ENCODE measurements around the gene ATP6AP2.
"Not testable (repeated sequence)": the region's sequence is repeated elsewhere in the genome, so short reads cannot be mapped to it uniquely, and the experiment has no call there.

The ATP6AP2 gene

GRCh38 chrX:40576291-40576690 lies 4.5 kb upstream of the ATP6AP2 start:
- DNase-seq (ENCODE audit: low read depth), result no peak

GRCh38 chrX:40578039-40578695 lies 2.6 kb upstream of the ATP6AP2 start:
- no peak for DNase-seq (ENCODE audit: low read depth)

- DNase-seq (ENCODE audit: low read depth), result no peak
Observed at GRCh38 chrX:40579141-40579540, 1.6 kb upstream of the ATP6AP2 start.

GRCh38 chrX:40579900-40580536 lies 752 bp upstream of the ATP6AP2 start:
- DNase-seq (ENCODE audit: low read depth), result no peak

- no peak for DNase-seq (ENCODE audit: low read depth)
Observed at GRCh38 chrX:40581336-40581920, 658 bp downstream of the ATP6AP2 start.

- not testable (repeated sequence) for DNase-seq (ENCODE audit: low read depth)
Observed at GRCh38 chrX:40582178-40582577, 1.4 kb downstream of the ATP6AP2 start.

- DNase-seq (ENCODE audit: low read depth), result no peak
Observed at GRCh38 chrX:40582811-40583210, 2.0 kb downstream of the ATP6AP2 start.

- DNase-seq (ENCODE audit: low read depth), result not testable (repeated sequence)
Observed at GRCh38 chrX:40587623-40588022, 6.9 kb downstream of the ATP6AP2 start.

GRCh38 chrX:40589616-40590321 lies 9.0 kb downstream of the ATP6AP2 start:
- DNase-seq (ENCODE audit: low read depth), result not testable (repeated sequence)

- DNase-seq (ENCODE audit: low read depth), result no peak
Observed at GRCh38 chrX:40603446-40603845, 22.7 kb downstream of the ATP6AP2 start.

GRCh38 chrX:40607381-40607780 lies 26.6 kb downstream of the ATP6AP2 start:
- no peak for DNase-seq (ENCODE audit: low read depth)

- no peak for DNase-seq (ENCODE audit: low read depth)
Observed at GRCh38 chrX:40612511-40612910, 31.7 kb downstream of the ATP6AP2 start.

- DNase-seq (ENCODE audit: low read depth), result no peak
Observed at GRCh38 chrX:40615976-40616375, 35.2 kb downstream of the ATP6AP2 start.

GRCh38 chrX:40617566-40617965 lies 36.8 kb downstream of the ATP6AP2 start:
- DNase-seq (ENCODE audit: low read depth), result no peak

GRCh38 chrX:40622479-40623138 lies 41.8 kb downstream of the ATP6AP2 start:
- DNase-seq (ENCODE audit: low read depth), result no peak

GRCh38 chrX:40623139-40623536 lies 42.4 kb downstream of the ATP6AP2 start, which contains the start of gene MPC1L:
Gene MPC1L (plus strand): TSS chrX:40623428. CDS start chrX:40623566, 138 bp downstream.
- no peak for DNase-seq (ENCODE audit: low read depth)

- no peak for DNase-seq (ENCODE audit: low read depth)
Observed at GRCh38 chrX:40623665-40624064, 42.9 kb downstream of the ATP6AP2 start.

- no peak for DNase-seq (ENCODE audit: low read depth)
Observed at GRCh38 chrX:40625294-40625693, 44.5 kb downstream of the ATP6AP2 start.

- no peak for DNase-seq (ENCODE audit: low read depth)
Observed at GRCh38 chrX:40628506-40628905, 47.7 kb downstream of the ATP6AP2 start.

- DNase-seq (ENCODE audit: low read depth), result no peak
Observed at GRCh38 chrX:40632199-40632598, 51.4 kb downstream of the ATP6AP2 start.

- no peak for DNase-seq (ENCODE audit: low read depth)
Observed at GRCh38 chrX:40637687-40638086, 56.9 kb downstream of the ATP6AP2 start.

- no peak for DNase-seq (ENCODE audit: low read depth)
Observed at GRCh38 chrX:40644176-40644575, 63.4 kb downstream of the ATP6AP2 start.

All from activated T-helper 1 cell treated with Interleukin-2 at 50 U/mL for 16 hours (primary cell).